Lung (tissue), 12 donors: ENCODE measurements around the gene CCNL2. TPM values are rescaled to one million over a fixed set of nuclear protein-coding genes. Genes with fewer than 3 reads are reported as not detected.

Source experiments
- ATAC-seq: fragments of 200-7000 bp; cut with Tn5 transposase; one replicate; pipeline ENCODE4 v1.9.1; 2020; ENCODE audit warnings: moderate number of reproducible peaks; ENCODE audit not compliant: insufficient read depth, low FRiP score
- DNase-seq, 3 donors: peaks; one replicate each; pipeline ENCODE4 v3.0.0-alpha.2; 2013 to 2017
- H3K27ac ChIP-seq, 2 donors: one replicate each; pipeline ENCODE4 v1.5.1; 2013; ENCODE audit warnings: mild to moderate bottlenecking in 2 of 2, moderate library complexity in 2 of 2, control low read depth in 1 of 2, inconsistent platforms in 1 of 2, low read depth in 1 of 2, low read length in 1 of 2
- H3K27me3 ChIP-seq, 3 donors: one replicate each; pipeline ENCODE4 v1.5.1; 2013; ENCODE audit warnings: low read length in 2 of 3; ENCODE audit not compliant: control insufficient read depth in 3 of 3, insufficient read depth in 3 of 3
- H3K36me3 ChIP-seq, 4 donors: one replicate each; pipeline ENCODE4 v1.5.1; 2013; ENCODE audit warnings: low read length in 4 of 4, mild to moderate bottlenecking in 1 of 4, moderate library complexity in 1 of 4; ENCODE audit not compliant: control insufficient read depth in 4 of 4, insufficient read depth in 4 of 4
- H3K4me1 ChIP-seq, 5 donors: one replicate each; pipeline ENCODE4 v1.5.1; 2013; ENCODE audit warnings: low read length in 5 of 5, mild to moderate bottlenecking in 2 of 5, moderate library complexity in 1 of 5; ENCODE audit not compliant: control insufficient read depth in 5 of 5, insufficient read depth in 5 of 5
- H3K4me3 ChIP-seq: one replicate; pipeline ENCODE4 v1.5.1; 2013; ENCODE audit warnings: mild to moderate bottlenecking, control low read depth, moderate library complexity
- H3K9ac ChIP-seq, 2 donors: one replicate each; pipeline ENCODE4 v1.5.1; 2013; ENCODE audit warnings: low read length in 2 of 2, control low read depth in 1 of 2; ENCODE audit not compliant: insufficient read depth in 1 of 2
- H3K9me3 ChIP-seq, 4 donors: one replicate each; pipeline ENCODE4 v1.5.1; 2013; ENCODE audit warnings: low read length in 3 of 4, mild to moderate bottlenecking in 1 of 4, moderate library complexity in 1 of 4; ENCODE audit not compliant: control insufficient read depth in 4 of 4, insufficient read depth in 3 of 4
- CTCF ChIP-seq: IDR thresholded peaks from 2 replicates; pipeline ENCODE4 v1.5.1; 2012; ENCODE audit warnings: mild to moderate bottlenecking; ENCODE audit errors: control extremely low read depth, extremely low read depth
- WGBS, 2 donors: extraction: QIAGEN DNeasy Blood & Tissue Kit; methylation state at CpG; one replicate each; pipeline ENCODE4 v1.1.7; 2013; 5-methylcytosine and 5-hydroxymethylcytosine counted together
- polyA plus RNA-seq, 2 donors: library from polyadenylated mRNA; stranded (reverse); fragments of 200-250 nt; gene quantifications; one replicate each; pipeline ENCODE4 v1.2.1, GENCODE V29; 2013
- total RNA-seq, 2 donors: library from RNA; depleted of rRNA in 1 of 2; stranded (reverse); fragments of >200 nt in 1 of 2; gene quantifications; one replicate each; pipeline ENCODE4 v1.2.1, GENCODE V29; 2014 to 2021
- donor health status: control.
- donor health status: control.
- donor health status: Bipolar disorder and iron deficiency.
- donor health status: healthy.
- donor health status: DM: yes; HTN: yes; CAD: no.

The CCNL2 gene
- total and polyA plus RNA-seq, 4 donors: 97.9 to 385 (median 193) TPM

GRCh38 chr1:1346501-1346890 lies 52.6 kb downstream of the CCNL2 start:
- H3K27ac ChIP-seq: no peak overlapping the region
- no peak overlapping the region for H3K4me3 ChIP-seq
- no peaks in the 10 kb centered on the region for H3K27me3 ChIP-seq
- DNase-seq (no peak), ATAC-seq (no peak)
- peaks cover 0 to 6% (median 0%) of the 10 kb centered on the region in 4 donors for H3K36me3 ChIP-seq
- H3K9me3 ChIP-seq: no peaks in the 10 kb centered on the region
- TF ChIP-seq CTCF: no peak
- 91 to 95% methylated on average over 8 to 10 of the region's 10 CpGs for WGBS, 2 donors
- H3K9ac ChIP-seq: no peak overlapping the region
- H3K4me1 ChIP-seq: peaks cover 0 to 32% (median 15%) of the 10 kb centered on the region in 5 donors

GRCh38 chr1:1345860-1346500 lies 53.2 kb downstream of the CCNL2 start:
- DNase-seq: no peak

GRCh38 chr1:1345384-1345783 lies 53.8 kb downstream of the CCNL2 start:
- no peak for TF ChIP-seq CTCF
- Histone ChIP-seq H3K27me3 (no peaks in the 10 kb centered on the region), H3K9ac (no peak overlapping the region), H3K36me3 (peaks cover 0 to 13% (median 4%) of the 10 kb centered on the region in 4 donors), H3K9me3 (no peaks in the 10 kb centered on the region), H3K4me1 (peaks cover 0 to 32% (median 14%) of the 10 kb centered on the region in 5 donors), H3K27ac (peak overlapping the region in 1 of 2 donors; percentile 76), H3K4me3 (no peak overlapping the region)
- WGBS, 2 donors: 66 to 83% methylated on average over 16 of the region's 16 CpGs
- ATAC-seq (no peak), DNase-seq (no peak)

More at GRCh38 chr1:1345860-1346500, 53.2 kb downstream of the CCNL2 start:
- Histone ChIP-seq H3K9ac (no peak overlapping the region), H3K9me3 (no peaks in the 10 kb centered on the region), H3K27ac (peak overlapping the region in 1 of 2 donors; percentile 76), H3K27me3 (no peaks in the 10 kb centered on the region), H3K4me1 (peaks cover 0 to 32% (median 14%) of the 10 kb centered on the region in 5 donors), H3K36me3 (peaks cover 0 to 10% (median 2%) of the 10 kb centered on the region in 4 donors), H3K4me3 (no peak overlapping the region)
- TF ChIP-seq CTCF: no peak
- WGBS, 2 donors: 78 to 89% methylated on average over 12 of the region's 12 CpGs
- ATAC-seq: peak; percentile 1
